ENCODE data around the gene B4GALT1. TPM values are rescaled to one million over a fixed set of nuclear protein-coding genes. Genes with fewer than 3 reads are reported as not detected.

B4GALT1 gene
- total and polyA plus RNA-seq, 2 of the 8 experiments (the other 6 are each of a cell fraction or from before 2014, with no cell fraction given) = 12.8 to 18.2 TPM

- H4K8ac ChIP-seq (ENCODE audit: extremely low read depth, insufficient read depth, low read length) = no peak overlapping the region
- H3K9me3 ChIP-seq (ENCODE audit: insufficient read depth in 2 of 2, low read depth in 1 of 2, low read length in 1 of 2) = no peaks in the 10 kb centered on the region
- H4K91ac ChIP-seq (replicated peaks; ENCODE audit: insufficient read length, low read length) = no peak overlapping the region
- CTCF ChIA-PET (ENCODE audit: partially characterized antibody) = interaction anchor here (1.0 to 1.5 kb wide), 4 partner anchors 29 to 116 kb away, joined by 3 to 4 read pairs (median 4); no protein-coding TSS in a partner anchor
- H4K5ac ChIP-seq (ENCODE audit: insufficient read length, low read depth, low read length) = no peak overlapping the region
- H2AK5ac ChIP-seq (ENCODE audit: low read depth, low read length) = no peak overlapping the region
- H3K27ac ChIP-seq (ENCODE audit: low read depth, low read length) = no peak overlapping the region
- H3K18ac ChIP-seq (ENCODE audit: extremely low read depth, low read length) = no peak overlapping the region
- H3K27me3 ChIP-seq (replicated peaks in 1 of 4; ENCODE audit: control insufficient read depth in 3 of 4, extremely low read depth in 1 of 4, insufficient read depth in 3 of 4, low read length in 3 of 4) = no peaks in the 10 kb centered on the region
- H3K4ac ChIP-seq (replicated peaks; ENCODE audit: insufficient read length, low read depth, low read length) = no peak overlapping the region
- no peak for DNase-seq (ENCODE audit: low read depth in 1 of 2, low spot score in 2 of 2)
- no peak overlapping the region for H3K9ac ChIP-seq (replicated peaks in 1 of 4; ENCODE audit: extremely low read depth in 1 of 4, low read depth in 3 of 4, low read length in 3 of 4)
- no peaks in the 10 kb centered on the region for H3K79me1 ChIP-seq (ENCODE audit: low read depth, low read length)
- no peak overlapping the region for H2BK20ac ChIP-seq (ENCODE audit: low read length)
- no peaks in the 10 kb centered on the region for H4K20me1 ChIP-seq (replicated peaks in 1 of 2; ENCODE audit: control insufficient read depth in 1 of 2, insufficient read depth in 2 of 2, low read length in 2 of 2)
- no peak overlapping the region for H3K23ac ChIP-seq (ENCODE audit: insufficient read length)
- no peak overlapping the region for H3K14ac ChIP-seq (ENCODE audit: insufficient read length)
- H2BK5ac ChIP-seq (ENCODE audit: low read depth, low read length) = no peak overlapping the region
- no peaks in the 10 kb centered on the region for H3K36me3 ChIP-seq (ENCODE audit: control insufficient read depth in 2 of 4, insufficient read depth in 4 of 4, low read length in 3 of 4)
- no peaks in the 10 kb centered on the region for H3K79me2 ChIP-seq (ENCODE audit: control insufficient read depth in 1 of 2, insufficient read depth in 2 of 2, low read length in 2 of 2)
- no peak for FAIRE-seq
- H2BK120ac ChIP-seq (replicated peaks; ENCODE audit: low read depth, low read length) = no peak overlapping the region
- H2AFZ ChIP-seq (ENCODE audit: low read length) = no peak overlapping the region
- H3K4me2 ChIP-seq (ENCODE audit: insufficient read depth in 1 of 2, low read depth in 2 of 2, low read length in 2 of 2) = no peak overlapping the region
- no peak overlapping the region for H2BK12ac ChIP-seq (ENCODE audit: low read depth, low read length)
- H3K4me3 ChIP-seq (ENCODE audit: extremely low read depth in 1 of 4, insufficient read depth in 2 of 4, low read depth in 3 of 4, low read length in 4 of 4) = no peak overlapping the region
- H3K23me2 ChIP-seq (ENCODE audit: low read depth, low read length) = no peaks in the 10 kb centered on the region
- no peak overlapping the region for H2BK15ac ChIP-seq (ENCODE audit: low read length)
- no peak overlapping the region for H3K56ac ChIP-seq (replicated peaks; ENCODE audit: insufficient read length, low read depth, low read length)
- 76% methylated on average over 1 of the region's 1 CpG; no CpG with 5 or more reads in 1 of the 2 experiments for WGBS, 2 experiments (ENCODE audit: extremely low coverage in 1 of 2, insufficient coverage in 1 of 2, insufficient read length in 1 of 2, insufficient replicate concordance in 2 of 2, low coverage in 1 of 2, low lambda C conversion rate in 2 of 2, missing lambda C conversion rate in 1 of 2)
- POLR2A ChIA-PET (ENCODE audit: partially characterized antibody) = interaction anchor here (1.0 kb wide), 1 partner anchor 86 kb away, joined by 3 read pairs; no protein-coding TSS in a partner anchor
- H3K4me1 ChIP-seq (replicated peaks in 1 of 4; ENCODE audit: control insufficient read depth in 3 of 4, insufficient read depth in 4 of 4, low read length in 3 of 4) = peaks cover 0 to 4% (median 1%) of the 10 kb centered on the region in 4 experiments; a peak in 3 of 7 replicates
- no peak for TF ChIP-seq FOSL1 (IDR thresholded peaks at IDR 0.05; ENCODE audit: insufficient read depth, low read depth, low read length)
- TF ChIP-seq SP2 (IDR thresholded peaks at IDR 0.05; ENCODE audit: low read length) = no peak
- no peak for TF ChIP-seq KDM4A (IDR thresholded peaks at IDR 0.05; ENCODE audit: low read depth, low read length, severe bottlenecking)
- no peak for TF ChIP-seq GABPA (IDR thresholded peaks at IDR 0.05; ENCODE audit: borderline replicate concordance, insufficient read depth, low read length)
- no peak for TF ChIP-seq ZNF274 (IDR thresholded peaks at IDR 0.05; ENCODE audit: borderline replicate concordance, extremely low read depth, low read length)
- TF ChIP-seq KDM5A (IDR thresholded peaks at IDR 0.05; ENCODE audit: low read length) = no peak
- no peak for TF ChIP-seq HDAC2 (IDR thresholded peaks at IDR 0.05; ENCODE audit: borderline replicate concordance in 1 of 2, low read depth in 2 of 2, low read length in 2 of 2)
- TF ChIP-seq POLR2A (IDR thresholded peaks at IDR 0.05; ENCODE audit: control extremely low read depth in 1 of 2, low read depth in 2 of 2, low read length in 2 of 2) = no peak
- no peak for TF ChIP-seq CHD1 (IDR thresholded peaks at IDR 0.05; ENCODE audit: low read depth, low read length)
Observed at GRCh38 chr9:33109850-33110595, 57.1 kb downstream of the B4GALT1 start.
